ENCODE results near the gene VPS51. TPM values are rescaled to one million over a fixed set of nuclear protein-coding genes. Genes with fewer than 3 reads are reported as not detected.

Gene VPS51
- 231 and 236 TPM in 2 replicates for total RNA-seq

DNA sequence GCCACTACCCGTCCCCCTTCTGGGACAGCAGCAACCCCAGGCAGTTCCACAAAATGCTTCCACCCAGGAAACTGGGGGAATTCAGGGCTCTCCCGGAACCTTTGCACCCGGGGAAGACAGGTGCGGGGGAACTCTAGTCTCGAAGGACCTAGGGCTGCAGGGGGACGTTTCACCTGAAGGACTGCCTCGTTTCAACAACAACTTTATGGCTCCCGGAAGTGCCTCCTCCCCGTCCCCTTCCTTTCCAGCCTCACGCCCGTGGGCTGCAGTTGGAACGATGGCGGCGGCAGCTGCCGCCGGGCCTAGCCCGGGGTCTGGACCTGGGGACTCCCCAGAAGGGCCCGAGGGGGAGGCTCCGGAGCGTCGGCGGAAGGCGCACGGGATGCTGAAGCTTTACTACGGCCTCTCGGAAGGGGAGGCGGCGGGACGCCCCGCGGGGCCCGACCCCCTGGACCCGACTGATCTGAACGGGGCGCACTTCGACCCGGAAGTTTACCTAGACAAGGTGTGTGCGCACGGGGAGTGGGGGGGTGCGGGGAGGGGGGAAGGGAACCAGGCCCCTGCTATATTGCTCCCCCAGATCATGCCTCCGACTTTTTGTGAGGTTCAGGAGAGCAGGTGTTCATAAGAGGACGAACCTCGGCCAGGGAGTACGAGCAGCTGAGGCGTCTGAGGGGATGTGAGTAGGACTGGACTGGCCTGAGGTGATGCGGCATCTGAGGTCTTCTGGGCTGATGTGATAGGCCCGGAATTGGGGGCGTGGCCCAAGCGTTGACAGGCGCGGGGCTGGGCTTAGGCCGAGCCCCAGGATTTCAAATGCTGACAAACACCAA, at the start of gene VPS51:
VPS51 (plus strand) TSS at position 241 of the 833 bp plus-strand sequence; CDS start at position 278, 37 bp downstream.

DNA sequence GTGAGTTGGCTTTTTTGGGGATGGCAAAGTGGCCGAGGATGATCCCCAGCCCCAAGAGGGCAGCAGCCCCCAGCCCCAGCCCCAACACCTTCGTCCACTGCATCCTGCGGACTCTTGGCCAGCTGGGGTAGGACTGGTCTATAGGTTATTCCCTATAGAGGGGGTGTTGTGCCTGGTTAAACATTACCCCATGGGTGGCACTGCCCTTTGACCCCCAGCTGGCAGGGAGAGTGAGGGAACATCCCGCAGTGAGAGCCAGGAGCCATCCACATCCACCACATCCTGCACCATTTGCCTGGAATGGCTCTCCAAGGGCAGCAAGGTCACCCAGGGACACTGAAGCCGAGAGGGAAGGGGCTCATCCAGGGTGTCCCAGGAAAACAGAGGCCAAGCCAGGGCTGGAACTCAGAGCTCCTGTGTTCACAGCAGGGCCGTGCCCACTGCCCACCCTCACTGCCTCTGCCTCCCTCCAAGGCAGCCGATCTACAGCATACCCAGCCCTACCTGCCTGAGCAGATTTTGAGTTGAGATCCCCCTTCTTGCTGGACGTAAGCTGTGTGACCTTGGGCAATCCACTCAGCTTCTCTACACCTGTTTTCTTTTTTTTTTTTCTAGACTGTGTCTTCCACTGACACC, 37.5 kb upstream of the VPS51 start, which contains the start of gene NAALADL1:
NAALADL1 (minus strand) TSS at position 135 of the 636 bp plus-strand sequence; CDS start at position 103, 32 bp downstream.

DNA sequence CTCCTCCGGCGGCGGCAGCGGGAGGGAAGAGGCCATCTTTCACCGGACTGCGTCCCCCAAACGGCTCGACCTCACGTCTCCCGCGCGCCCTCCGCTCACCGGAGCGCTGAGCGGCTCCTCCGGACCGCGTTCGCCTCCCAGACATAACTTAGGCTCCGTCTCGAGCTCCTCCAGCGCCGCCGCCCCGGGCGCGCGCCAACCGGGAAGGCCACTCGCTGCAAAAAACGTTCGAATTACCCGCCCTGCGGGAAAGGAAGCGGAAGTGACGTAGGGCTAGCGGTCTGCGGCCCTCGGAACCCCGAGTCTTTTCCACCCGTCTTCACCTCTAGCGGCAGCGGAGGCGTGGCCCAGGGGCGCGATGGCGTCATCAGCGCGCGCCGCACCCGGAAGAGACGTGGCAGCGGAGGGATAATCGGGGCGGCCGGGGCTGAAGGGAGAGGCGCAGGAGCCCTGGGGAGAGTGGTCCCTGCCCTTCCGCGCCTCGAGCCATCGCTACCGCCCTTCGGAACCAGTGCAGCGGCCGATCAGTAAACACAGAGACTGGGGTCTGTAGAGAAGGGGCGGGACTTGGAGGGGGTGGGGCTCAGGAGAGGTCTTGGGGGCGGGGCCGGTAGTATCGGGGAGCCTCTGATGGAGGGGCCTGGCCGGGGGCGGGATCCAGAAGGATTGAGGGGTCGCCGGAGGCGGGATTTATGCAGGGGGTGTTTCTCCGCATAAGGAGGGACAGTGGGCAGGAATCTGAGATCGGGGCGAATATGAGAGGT, 12.0 kb upstream of the VPS51 start, which contains the start of the genes CDCA5 and ZFPL1:
CDCA5 (minus strand) TSS at position 207 of the 764 bp plus-strand sequence; CDS start at position 145, 62 bp downstream.
ZFPL1 (plus strand) TSS at position 389 of the 764 bp plus-strand sequence. CDS start 477 bp downstream, outside the sequence.

DNA sequence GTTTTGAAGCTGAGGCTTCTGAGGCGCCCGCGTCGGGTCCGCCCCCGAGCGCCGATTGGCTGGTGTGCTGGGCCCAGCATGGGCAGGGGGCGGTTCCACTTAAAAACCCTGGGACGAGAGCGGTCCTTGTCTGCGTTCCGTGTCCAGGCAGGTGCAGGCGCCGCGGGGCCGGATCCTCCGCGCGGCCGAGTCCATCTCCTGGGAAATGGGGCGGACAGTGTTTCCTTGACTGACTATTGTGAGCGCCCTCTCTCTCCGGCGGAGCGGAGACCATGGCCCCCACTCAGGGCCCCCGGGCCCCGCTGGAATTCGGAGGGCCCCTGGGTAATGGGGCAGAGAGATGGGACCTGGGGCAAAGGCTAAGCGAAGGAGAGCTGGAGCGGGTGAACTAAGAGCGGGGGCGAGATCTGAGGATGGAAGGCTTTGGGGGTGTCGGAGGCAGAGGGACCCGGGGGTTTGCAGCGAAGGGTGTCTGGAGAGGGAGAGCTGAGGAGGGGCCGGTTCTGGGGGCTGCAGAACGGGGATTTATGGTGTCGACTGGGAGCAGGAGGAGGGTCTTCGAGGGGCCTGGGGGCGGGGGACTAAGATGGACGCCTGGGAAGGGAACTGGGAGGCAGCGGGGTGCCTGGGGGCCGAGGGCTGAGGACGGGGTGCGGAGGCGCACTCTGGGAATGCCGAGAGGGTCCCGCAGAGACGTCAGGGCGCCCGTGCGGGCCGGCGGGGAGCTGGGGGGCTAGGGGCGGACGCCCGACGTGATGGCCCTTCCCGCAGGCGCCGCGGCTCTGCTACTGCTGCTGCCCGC, 15.9 kb downstream of the VPS51 start, which contains the start of gene TM7SF2:
TM7SF2 (plus strand) TSS at position 129 of the 802 bp plus-strand sequence; CDS start at position 273, 144 bp downstream.

DNA sequence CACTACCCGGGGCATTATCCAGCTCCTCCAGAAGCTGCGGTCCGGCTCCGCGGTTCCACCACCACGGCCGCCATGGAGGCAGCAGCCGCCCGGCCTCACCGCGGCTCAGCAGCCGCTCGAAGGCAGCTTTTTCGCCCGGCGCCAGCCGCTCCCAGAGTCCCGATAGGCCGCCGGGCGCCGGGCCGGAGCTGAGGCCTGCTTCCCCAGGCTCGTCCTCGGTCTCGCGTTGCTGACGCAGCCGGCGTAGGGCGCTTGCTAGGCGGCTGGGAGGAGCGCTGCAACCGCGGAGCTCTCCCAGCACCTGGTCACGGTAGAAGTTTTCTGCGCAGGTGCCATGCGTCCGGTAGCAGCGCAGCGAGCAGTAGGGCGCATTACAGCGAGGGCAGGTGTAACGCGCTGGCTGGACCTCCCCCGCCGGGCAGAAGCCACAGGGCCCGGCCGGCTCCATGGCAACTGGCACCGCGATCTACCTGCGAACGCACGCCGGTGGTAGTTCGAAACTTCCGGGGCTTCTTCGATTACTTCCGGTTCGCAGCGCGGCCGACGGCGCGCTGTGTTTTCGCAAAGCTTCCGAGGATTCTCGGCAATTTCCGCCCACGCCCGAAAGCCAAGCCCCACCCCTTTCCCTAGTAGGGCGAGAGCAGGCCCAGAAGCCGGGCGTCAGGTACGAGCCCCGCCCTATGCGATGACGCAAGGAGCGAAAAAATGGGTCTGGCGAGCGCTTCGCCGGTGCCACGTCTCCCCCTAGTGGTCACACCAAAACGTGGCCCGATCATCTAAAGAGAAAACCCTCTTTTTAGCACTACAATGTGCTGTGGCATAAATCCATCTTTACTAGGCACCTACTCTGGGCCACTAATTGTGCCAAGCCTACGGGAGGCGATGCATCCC, 21.4 kb downstream of the VPS51 start, which contains the start of gene ZNHIT2:
ZNHIT2 (minus strand) TSS at position 496 of the 891 bp plus-strand sequence; CDS start at position 448, 48 bp downstream.

DNA sequence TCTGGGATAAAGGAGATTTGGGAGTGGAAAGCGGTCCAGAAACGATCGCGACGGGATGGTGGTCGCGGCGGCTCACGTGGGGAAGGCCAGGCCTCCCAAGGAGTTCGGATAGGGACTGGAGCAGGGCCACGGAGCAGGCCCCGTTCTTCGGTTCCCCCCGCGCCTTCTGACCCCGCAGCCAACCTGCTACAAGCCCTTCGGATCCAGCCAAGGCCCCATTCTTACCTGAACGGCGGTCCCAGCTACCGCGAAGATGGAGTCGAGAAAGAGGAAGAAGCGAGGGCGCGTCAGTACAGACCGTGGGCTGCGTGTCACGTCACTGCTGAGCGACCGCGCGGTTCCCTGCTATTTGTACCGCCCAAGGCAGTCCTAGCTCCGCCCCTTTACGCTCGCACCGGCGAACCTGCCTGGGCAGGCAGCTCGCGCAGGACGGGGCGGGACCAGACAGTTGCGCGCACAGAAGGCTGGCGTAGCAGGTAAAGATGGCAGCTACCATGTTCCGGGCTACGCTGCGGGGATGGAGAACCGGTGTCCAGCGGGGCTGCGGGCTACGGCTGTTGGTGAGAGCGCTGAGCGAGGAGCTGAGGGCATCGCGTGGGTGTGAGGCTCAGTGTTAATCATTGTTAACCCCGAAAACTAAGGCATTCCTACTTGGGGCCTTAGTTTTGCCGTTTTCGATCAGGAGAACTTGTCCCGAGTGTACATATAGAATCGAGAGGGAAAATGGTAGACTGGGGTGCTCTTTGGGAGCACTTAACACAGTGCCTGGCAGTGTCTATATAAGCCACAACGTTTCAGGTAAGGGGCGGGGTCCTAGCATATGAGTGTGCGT, 26.1 kb downstream of the VPS51 start, which contains the start of the genes FAU and MRPL49:
FAU (minus strand) TSS at position 270 of the 832 bp plus-strand sequence. CDS start 321 bp downstream, outside the sequence.
MRPL49 (plus strand) TSS at position 457 of the 832 bp plus-strand sequence; CDS start at position 483, 26 bp downstream.

DNA sequence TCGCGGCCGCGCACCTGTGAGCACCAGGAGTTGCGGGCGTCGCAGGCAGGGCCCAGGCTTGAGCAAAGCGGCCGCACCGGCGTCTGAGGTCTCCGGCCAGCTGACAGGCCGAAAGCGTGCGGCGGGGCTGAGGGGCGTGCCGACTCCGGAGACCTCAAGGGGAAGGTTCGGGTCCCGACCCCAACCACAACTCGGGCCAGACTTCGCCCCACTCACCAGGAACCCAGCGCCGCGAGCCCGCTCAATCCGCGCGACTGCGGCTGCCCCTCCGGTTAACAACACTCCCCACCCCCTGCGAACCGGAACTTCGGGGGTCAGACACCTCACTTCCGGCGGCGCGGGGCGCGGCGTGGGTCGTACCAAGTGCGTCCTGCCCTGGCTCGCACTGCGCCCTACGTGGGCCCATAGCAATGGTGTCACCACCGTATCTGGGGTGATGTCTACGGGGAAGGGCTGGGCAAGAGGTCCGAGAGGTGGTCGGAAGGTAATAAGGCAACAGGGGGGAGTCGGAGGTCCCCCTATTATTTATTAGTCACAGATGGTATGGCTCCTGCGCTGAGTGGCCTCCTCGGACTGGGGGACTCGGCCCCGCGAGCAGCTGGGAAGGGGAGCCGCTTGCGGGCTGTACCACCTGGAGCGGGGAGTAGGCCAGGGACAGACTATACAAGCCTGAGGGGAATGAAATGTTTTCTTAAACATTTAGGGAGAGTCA, 38.4 kb downstream of the VPS51 start, which contains the start of gene SYVN1:
SYVN1 (minus strand) TSS at position 280 of the 712 bp plus-strand sequence. CDS start 918 bp downstream, outside the sequence.

Other genes with a start within 250 kb of the VPS51 start
- 63.7 and 84.1 TPM in 2 replicates for gene EHD1, start 217.6 kb upstream of the VPS51 start, total RNA-seq
- gene ATG2A, start 179.0 kb upstream of the VPS51 start, total RNA-seq = 13.2 and 18.1 TPM in 2 replicates
- 24.9 and 27.9 TPM in 2 replicates for gene PPP2R5B, start 171.5 kb upstream of the VPS51 start, total RNA-seq
- 2.6 TPM in 1 of 2 replicates, not detected in the other for gene GPHA2, start 160.3 kb upstream of the VPS51 start, total RNA-seq
- gene MAJIN, start 124.1 kb upstream of the VPS51 start, total RNA-seq = not detected in 2 replicates
- gene BATF2, start 99.2 kb upstream of the VPS51 start, total RNA-seq = 0.16 TPM in 1 of 2 replicates, not detected in the other
- 97.5 and 157 TPM in 2 replicates for gene ARL2, start 82.1 kb upstream of the VPS51 start, total RNA-seq
- 10.0 and 12.8 TPM in 2 replicates for gene SNX15, start 68.8 kb upstream of the VPS51 start, total RNA-seq
- 10.4 and 10.5 TPM in 2 replicates for gene SAC3D1, start 55.0 kb upstream of the VPS51 start, total RNA-seq
- 19.1 and 24.6 TPM in 2 replicates for gene NAALADL1, start 37.7 kb upstream of the VPS51 start, total RNA-seq
- gene CDCA5, start 12.2 kb upstream of the VPS51 start, total RNA-seq = 5.8 and 15.9 TPM in 2 replicates
- 52.3 and 67.3 TPM in 2 replicates for gene ZFPL1, start 12.0 kb upstream of the VPS51 start, total RNA-seq
- 10.2 and 29.6 TPM in 2 replicates for gene TM7SF2, start 15.7 kb downstream of the VPS51 start, total RNA-seq
- gene ZNHIT2, start 21.5 kb downstream of the VPS51 start, total RNA-seq = 10.1 and 13.8 TPM in 2 replicates
- 367 and 443 TPM in 2 replicates for gene FAU, start 25.9 kb downstream of the VPS51 start, total RNA-seq
- gene MRPL49, start 26.1 kb downstream of the VPS51 start, total RNA-seq = 35.7 and 41.5 TPM in 2 replicates
- gene SYVN1, start 38.3 kb downstream of the VPS51 start, total RNA-seq = 37.7 and 49.2 TPM in 2 replicates
- gene SPDYC, start 74.0 kb downstream of the VPS51 start, total RNA-seq = not detected in 2 replicates
- 134 and 170 TPM in 2 replicates for gene CAPN1, start 85.7 kb downstream of the VPS51 start, total RNA-seq
- gene POLA2, start 165.7 kb downstream of the VPS51 start, total RNA-seq = 2.7 and 5.3 TPM in 2 replicates
- 53.5 and 69.1 TPM in 2 replicates for gene CDC42EP2, start 218.7 kb downstream of the VPS51 start, total RNA-seq
- gene DPF2, start 237.6 kb downstream of the VPS51 start, total RNA-seq = 34.7 and 38.4 TPM in 2 replicates